Fibroblast of lung (primary cell): ENCODE measurements around the gene SSBP3. TPM values are rescaled to one million over a fixed set of nuclear protein-coding genes. Genes with fewer than 3 reads are reported as not detected.

Experiments used
- DNase-seq, 2 donors: peaks; one replicate each; pipeline versions ENCODE4 v3.0.0 to v3.0.0-alpha.2; 2010; ENCODE audit warnings: low read depth in 2 of 2
- H2AFZ ChIP-seq: 2 replicates; pipeline ENCODE4 v1.5.1; 2012; ENCODE audit warnings: low read length, control low read depth, inconsistent platforms
- H3K27ac ChIP-seq: 2 replicates; pipeline ENCODE4 v1.5.1; 2011; ENCODE audit warnings: low read length, control low read depth; ENCODE audit not compliant: insufficient read depth
- H3K27me3 ChIP-seq: 2 replicates; pipeline ENCODE4 v1.5.1; 2011; ENCODE audit warnings: mild to moderate bottlenecking, low read length; ENCODE audit not compliant: control insufficient read depth, insufficient read depth
- H3K36me3 ChIP-seq: 2 replicates; pipeline ENCODE4 v1.5.1; 2011; ENCODE audit warnings: low read length; ENCODE audit not compliant: control insufficient read depth, insufficient read depth
- H3K4me1 ChIP-seq: 2 replicates; pipeline ENCODE4 v1.5.1; 2011; ENCODE audit warnings: low read length; ENCODE audit not compliant: control insufficient read depth, insufficient read depth; ENCODE audit errors: extremely low read depth
- H3K4me2 ChIP-seq: 2 replicates; pipeline ENCODE4 v1.5.1; 2011; ENCODE audit warnings: low read length, control low read depth; ENCODE audit not compliant: insufficient read depth; ENCODE audit errors: extremely low read depth
- H3K4me3 ChIP-seq, 4 experiments: fragments of 200-600 bp in 1 of 4; sonication (generic) in 1 of 4; replicated peaks in 1 of 4; 2 replicates each; pipeline ENCODE4 v1.5.1; 2011 to 2016; ENCODE audit warnings: low read length in 4 of 4, low read depth in 3 of 4, mild to moderate bottlenecking in 3 of 4, control low read depth in 2 of 4, inconsistent platforms in 1 of 4, mixed read lengths in 1 of 4; ENCODE audit not compliant: insufficient read depth in 1 of 4; ENCODE audit errors: control extremely low read depth in 1 of 4
- H3K79me2 ChIP-seq: 2 replicates; pipeline ENCODE4 v1.5.1; 2012; ENCODE audit warnings: mild to moderate bottlenecking, low read length, inconsistent platforms; ENCODE audit not compliant: control insufficient read depth, insufficient read depth
- H3K9ac ChIP-seq: 2 replicates; pipeline ENCODE4 v1.5.1; 2011; ENCODE audit warnings: mild to moderate bottlenecking, low read length, control low read depth; ENCODE audit not compliant: insufficient read depth
- H3K9me3 ChIP-seq: 2 replicates; pipeline ENCODE4 v1.5.1; 2012; ENCODE audit warnings: low read depth, low read length; ENCODE audit not compliant: control insufficient read depth, insufficient read depth
- H4K20me1 ChIP-seq: 2 replicates; pipeline ENCODE4 v1.5.1; 2011; ENCODE audit warnings: low read length; ENCODE audit not compliant: control insufficient read depth, insufficient read depth; ENCODE audit errors: extremely low read depth
- EZH2 ChIP-seq: IDR thresholded peaks from 2 replicates; pipeline ENCODE4 v1.5.1; 2012; ENCODE audit warnings: low read length, control low read depth, mild to moderate bottlenecking; ENCODE audit errors: missing control alignments
- polyA plus RNA-seq, 2 donors: library from polyadenylated mRNA; depleted of rRNA in 1 of 2; stranded (reverse) in 1 of 2; unstranded in 1 of 2; fragments of >200 nt; gene quantifications; 2 replicates each; pipeline ENCODE4 v1.2.1, GENCODE V29; 2011 to 2012; ENCODE audit warnings: missing spikeins in 1 of 2
- total RNA-seq: library from RNA; depleted of rRNA; stranded (reverse); fragments of >200 nt; gene quantifications from 2 replicates; pipeline ENCODE4 v1.2.1, GENCODE V29; 2014
- TF ChIP-seq, protein P1 (sequence below), 2 donors: IDR thresholded peaks in 1 of 2; conservative IDR thresholded peaks in 1 of 2; 1 replicate in 1 of 2; 2 replicates in 1 of 2; pipeline ENCODE4 v1.5.1; 2011 to 2012; ENCODE audit warnings: low read length in 2 of 2, control low read depth in 1 of 2, inconsistent platforms in 1 of 2, low read depth in 1 of 2, mild to moderate bottlenecking in 1 of 2

The SSBP3 gene
- total and polyA plus RNA-seq, 2 donors (not counting 1 experiment from before 2014, with no cell fraction given) = 9.4 to 26.4 TPM

DNA sequence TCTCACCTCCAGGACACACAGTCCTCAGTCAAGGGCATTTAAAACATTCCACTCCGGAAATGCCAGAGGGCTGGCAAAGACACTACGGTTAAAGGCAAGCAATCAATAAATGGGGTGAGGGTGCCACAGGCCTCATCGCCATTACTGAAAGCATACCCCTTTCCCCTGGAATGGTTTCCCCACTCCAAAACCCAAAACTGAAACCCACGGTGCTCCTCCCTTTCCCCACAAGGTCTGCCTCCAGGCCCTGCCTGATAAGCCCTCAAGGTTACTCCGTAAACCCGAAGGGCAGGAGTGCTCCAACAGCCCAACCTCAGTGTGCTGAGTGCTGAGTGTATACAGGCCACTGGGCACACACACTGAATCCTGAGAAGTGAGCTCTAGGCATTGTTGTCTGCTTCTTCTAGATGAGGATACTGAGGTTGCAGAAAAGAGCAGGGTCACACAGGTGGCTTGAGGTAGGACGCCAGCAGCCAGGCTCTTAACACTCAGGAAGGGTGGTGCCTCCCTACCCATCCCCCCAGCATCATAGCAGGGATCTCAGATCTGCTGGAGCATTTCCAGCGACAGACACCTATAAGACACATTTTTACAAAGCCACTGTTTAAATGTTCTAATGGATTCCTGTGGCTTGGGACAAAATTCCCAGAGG lies 29.0 kb downstream of the SSBP3 start:
- peaks cover 2% of the 10 kb centered on the region for H3K79me2 ChIP-seq

GRCh38 chr1:54376430-54377039 lies 29.7 kb downstream of the SSBP3 start:
- no peaks in the 10 kb centered on the region for H3K27me3 ChIP-seq
- no peak overlapping the region for H3K4me2 ChIP-seq
- no peak overlapping the region for H3K27ac ChIP-seq
- peaks cover 8% of the 10 kb centered on the region for H3K4me1 ChIP-seq
- H3K4me3 ChIP-seq = no peak overlapping the region
- no peaks in the 10 kb centered on the region for H3K36me3 ChIP-seq
- TF ChIP-seq EZH2 = no peak
- TF ChIP-seq, protein P1, sequence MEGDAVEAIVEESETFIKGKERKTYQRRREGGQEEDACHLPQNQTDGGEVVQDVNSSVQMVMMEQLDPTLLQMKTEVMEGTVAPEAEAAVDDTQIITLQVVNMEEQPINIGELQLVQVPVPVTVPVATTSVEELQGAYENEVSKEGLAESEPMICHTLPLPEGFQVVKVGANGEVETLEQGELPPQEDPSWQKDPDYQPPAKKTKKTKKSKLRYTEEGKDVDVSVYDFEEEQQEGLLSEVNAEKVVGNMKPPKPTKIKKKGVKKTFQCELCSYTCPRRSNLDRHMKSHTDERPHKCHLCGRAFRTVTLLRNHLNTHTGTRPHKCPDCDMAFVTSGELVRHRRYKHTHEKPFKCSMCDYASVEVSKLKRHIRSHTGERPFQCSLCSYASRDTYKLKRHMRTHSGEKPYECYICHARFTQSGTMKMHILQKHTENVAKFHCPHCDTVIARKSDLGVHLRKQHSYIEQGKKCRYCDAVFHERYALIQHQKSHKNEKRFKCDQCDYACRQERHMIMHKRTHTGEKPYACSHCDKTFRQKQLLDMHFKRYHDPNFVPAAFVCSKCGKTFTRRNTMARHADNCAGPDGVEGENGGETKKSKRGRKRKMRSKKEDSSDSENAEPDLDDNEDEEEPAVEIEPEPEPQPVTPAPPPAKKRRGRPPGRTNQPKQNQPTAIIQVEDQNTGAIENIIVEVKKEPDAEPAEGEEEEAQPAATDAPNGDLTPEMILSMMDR (conservative IDR thresholded peaks at IDR 0.05 in 1 of 2, IDR thresholded peaks at IDR 0.05 in 1 of 2; ENCODE audit: low read depth in 1 of 2, low read length in 2 of 2) = no peak
- H3K79me2 ChIP-seq = peaks cover 2% of the 10 kb centered on the region
- H3K9ac ChIP-seq = no peak overlapping the region
- H4K20me1 ChIP-seq = no peaks in the 10 kb centered on the region
- H3K9me3 ChIP-seq = no peaks in the 10 kb centered on the region
- no peak overlapping the region for H2AFZ ChIP-seq
- DNase-seq = no peak

More for the DNA sequence above, 29.0 kb downstream of the SSBP3 start:
- no peak for TF ChIP-seq EZH2
- TF ChIP-seq, protein P1 (conservative IDR thresholded peaks at IDR 0.05 in 1 of 2, IDR thresholded peaks at IDR 0.05 in 1 of 2; ENCODE audit: low read depth in 1 of 2, low read length in 2 of 2) = no peak
- Histone ChIP-seq H2AFZ (no peak overlapping the region), H3K27ac (no peak overlapping the region), H3K9me3 (no peaks in the 10 kb centered on the region), H3K36me3 (no peaks in the 10 kb centered on the region), H3K27me3 (no peaks in the 10 kb centered on the region), H3K4me2 (no peak overlapping the region), H4K20me1 (no peaks in the 10 kb centered on the region), H3K4me1 (peaks cover 8% of the 10 kb centered on the region), H3K4me3 (no peak overlapping the region), H3K9ac (no peak overlapping the region)
- peak in 1 of 2 donors; percentile 64 for DNase-seq

DNA sequence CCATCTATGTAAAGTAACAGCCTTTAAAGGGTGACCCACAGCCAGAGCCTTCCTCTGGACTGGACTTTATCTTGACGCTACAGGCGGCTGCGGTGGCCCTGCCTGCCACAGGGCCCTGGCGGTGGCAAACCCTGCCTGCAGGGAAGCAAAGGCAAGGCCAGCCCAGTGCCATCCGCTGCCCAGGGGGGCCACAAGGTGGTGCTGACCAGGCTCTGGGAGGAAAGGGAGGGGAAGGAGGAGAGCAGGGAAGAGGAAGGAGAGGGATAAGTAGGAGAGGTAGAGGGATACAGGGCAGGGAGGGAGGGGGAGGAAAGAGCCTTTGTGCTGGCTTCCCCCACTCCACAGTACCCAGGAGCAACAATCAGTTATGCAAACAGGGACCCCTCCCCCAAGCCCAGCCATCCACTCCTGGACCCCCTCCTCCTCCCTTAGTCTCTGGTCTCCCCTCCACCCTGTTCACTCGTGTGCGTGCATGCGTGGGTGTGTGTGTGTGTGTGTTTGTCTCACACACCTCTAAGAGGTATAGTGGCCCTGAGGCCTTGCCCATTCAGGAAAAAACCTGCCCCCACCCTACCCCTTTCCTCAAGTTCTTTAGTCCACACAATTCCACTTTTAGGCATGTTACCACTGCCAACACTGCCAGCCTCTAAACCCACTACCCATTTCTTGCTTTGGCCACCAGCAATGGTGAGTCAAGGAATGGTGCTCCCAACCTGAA lies 30.3 kb downstream of the SSBP3 start:
- TF ChIP-seq, protein P1 (conservative IDR thresholded peaks at IDR 0.05 in 1 of 2, IDR thresholded peaks at IDR 0.05 in 1 of 2; ENCODE audit: low read depth in 1 of 2, low read length in 2 of 2) = no peak
- TF ChIP-seq EZH2 = no peak
- Histone ChIP-seq H3K79me2 (peaks cover 2% of the 10 kb centered on the region), H4K20me1 (no peaks in the 10 kb centered on the region), H3K4me3 (no peak overlapping the region), H3K4me1 (peaks cover 8% of the 10 kb centered on the region), H3K27me3 (no peaks in the 10 kb centered on the region), H3K27ac (no peak overlapping the region), H3K36me3 (no peaks in the 10 kb centered on the region), H2AFZ (no peak overlapping the region), H3K9me3 (no peaks in the 10 kb centered on the region), H3K4me2 (no peak overlapping the region), H3K9ac (no peak overlapping the region)
- DNase-seq = no peak
